ENCODE measurements around the gene PTGDS.

- TF ChIP-seq, protein P1, sequence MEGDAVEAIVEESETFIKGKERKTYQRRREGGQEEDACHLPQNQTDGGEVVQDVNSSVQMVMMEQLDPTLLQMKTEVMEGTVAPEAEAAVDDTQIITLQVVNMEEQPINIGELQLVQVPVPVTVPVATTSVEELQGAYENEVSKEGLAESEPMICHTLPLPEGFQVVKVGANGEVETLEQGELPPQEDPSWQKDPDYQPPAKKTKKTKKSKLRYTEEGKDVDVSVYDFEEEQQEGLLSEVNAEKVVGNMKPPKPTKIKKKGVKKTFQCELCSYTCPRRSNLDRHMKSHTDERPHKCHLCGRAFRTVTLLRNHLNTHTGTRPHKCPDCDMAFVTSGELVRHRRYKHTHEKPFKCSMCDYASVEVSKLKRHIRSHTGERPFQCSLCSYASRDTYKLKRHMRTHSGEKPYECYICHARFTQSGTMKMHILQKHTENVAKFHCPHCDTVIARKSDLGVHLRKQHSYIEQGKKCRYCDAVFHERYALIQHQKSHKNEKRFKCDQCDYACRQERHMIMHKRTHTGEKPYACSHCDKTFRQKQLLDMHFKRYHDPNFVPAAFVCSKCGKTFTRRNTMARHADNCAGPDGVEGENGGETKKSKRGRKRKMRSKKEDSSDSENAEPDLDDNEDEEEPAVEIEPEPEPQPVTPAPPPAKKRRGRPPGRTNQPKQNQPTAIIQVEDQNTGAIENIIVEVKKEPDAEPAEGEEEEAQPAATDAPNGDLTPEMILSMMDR (IDR thresholded peaks at IDR 0.05; ENCODE audit: low read depth, low read length, missing input control) = no peak
- TF ChIP-seq, protein P2, sequence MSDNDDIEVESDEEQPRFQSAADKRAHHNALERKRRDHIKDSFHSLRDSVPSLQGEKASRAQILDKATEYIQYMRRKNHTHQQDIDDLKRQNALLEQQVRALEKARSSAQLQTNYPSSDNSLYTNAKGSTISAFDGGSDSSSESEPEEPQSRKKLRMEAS (IDR thresholded peaks at IDR 0.05) = no peak
- no peak for TF ChIP-seq RAD21 (IDR thresholded peaks at IDR 0.05)
- TF ChIP-seq GABPA (IDR thresholded peaks at IDR 0.05 in 1 of 2, conservative IDR thresholded peaks at IDR 0.05 in 1 of 2) = no peak
- TF ChIP-seq REST (IDR thresholded peaks at IDR 0.05) = no peak
Observed at GRCh38 chr9:137026384-137026783, 49.1 kb downstream of the PTGDS start.
